ENCODE data around the gene SCN3B.
"Not testable (repeated sequence)": the region's sequence is repeated elsewhere in the genome, so short reads cannot be mapped to it uniquely, and the experiment has no call there.

The SCN3B gene

GRCh38 chr11:123654566-123655081 is at the start of gene SCN3B:
SCN3B (minus strand) TSS chr11:123654624; CDS start chr11:123653801, 823 bp downstream.
- DNase-seq: no peak

- DNase-seq: no peak
Observed at GRCh38 chr11:123702696-123703095, 48.3 kb upstream of the SCN3B start.

- no peak for DNase-seq
Observed at GRCh38 chr11:123702139-123702538, 47.7 kb upstream of the SCN3B start.

GRCh38 chr11:123700772-123701171 is 46.3 kb upstream of the SCN3B start:
- no peak for DNase-seq

GRCh38 chr11:123698546-123699127 is 44.2 kb upstream of the SCN3B start:
- DNase-seq: no peak

DNA sequence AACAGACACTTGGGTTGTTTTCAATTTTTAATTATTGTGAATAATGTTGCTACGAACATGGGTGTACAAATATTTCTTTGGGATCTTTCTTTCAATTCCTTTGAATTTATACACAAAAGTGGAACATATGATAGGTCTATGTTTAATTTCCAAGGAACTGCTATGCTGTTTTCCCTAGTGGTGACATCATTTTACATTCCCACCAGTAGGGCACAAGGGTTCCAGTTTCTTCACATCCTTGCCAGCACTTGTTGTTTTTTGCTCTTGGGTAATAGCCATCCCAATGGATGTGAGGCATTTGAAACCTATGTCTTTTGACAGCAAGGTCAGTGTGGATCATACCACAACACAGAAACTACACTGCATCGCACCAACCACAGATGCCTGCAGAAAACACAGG is 41.8 kb upstream of the SCN3B start:
- DNase-seq: no peak

DNA sequence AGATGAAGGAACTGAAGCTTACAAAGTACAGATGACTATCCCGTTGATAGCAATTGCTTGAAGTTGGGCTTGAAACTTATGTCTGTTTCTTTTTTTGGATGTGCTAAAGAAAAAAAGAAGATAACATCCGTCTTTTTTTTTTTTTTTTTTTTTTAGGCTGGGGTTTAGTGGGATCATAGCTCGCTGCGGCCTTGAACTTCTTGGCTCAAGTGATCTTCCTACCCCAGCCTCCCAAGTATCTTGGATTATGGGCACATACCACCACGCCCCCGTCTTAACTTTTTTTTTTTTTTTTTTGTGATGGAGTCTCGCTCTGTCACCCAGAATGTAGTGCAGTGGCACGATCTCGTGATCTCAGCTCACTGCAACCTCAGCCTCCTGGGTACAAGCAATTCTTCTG is 40.8 kb upstream of the SCN3B start:
- no peak for DNase-seq

DNA sequence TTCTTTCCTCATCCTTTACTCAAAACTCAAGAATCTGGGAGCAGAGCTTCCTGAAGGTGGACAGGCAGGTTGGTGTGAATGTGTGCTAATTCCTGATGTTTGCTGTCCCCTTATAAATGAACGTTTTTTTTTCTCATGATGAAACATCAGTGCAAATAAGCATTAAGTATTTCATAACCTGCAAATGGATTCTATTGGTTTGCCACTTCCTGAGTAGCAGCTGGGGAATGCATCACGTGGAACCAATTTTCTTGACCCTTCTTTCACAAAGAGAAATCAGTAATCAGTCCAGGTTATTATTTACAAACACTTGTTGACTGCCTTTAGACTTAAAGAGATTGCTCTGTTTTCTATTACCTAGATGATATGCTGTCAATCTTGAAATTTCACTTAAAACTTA is 40.1 kb upstream of the SCN3B start:
- DNase-seq: no peak

DNA sequence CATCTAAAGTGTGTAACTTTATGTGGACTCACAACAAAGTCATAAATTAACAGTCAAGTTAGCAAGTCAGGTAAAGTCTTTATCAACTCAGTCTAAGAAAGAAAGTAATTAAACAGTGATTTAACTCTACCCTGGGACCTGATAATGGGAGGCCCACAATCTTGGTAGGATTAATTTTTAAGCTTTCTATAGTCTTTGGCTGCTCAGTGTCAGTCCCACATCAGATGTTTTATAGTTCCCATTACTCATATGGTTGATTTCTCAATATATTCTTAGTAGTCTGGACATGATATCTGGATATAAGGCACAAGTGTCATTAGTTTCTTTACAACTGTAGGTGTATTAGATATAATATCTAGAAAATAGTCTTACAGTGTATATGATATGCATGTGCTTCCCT is 38.5 kb upstream of the SCN3B start:
- no peak for DNase-seq

- DNase-seq: no peak
Observed at GRCh38 chr11:123690485-123690884, 36.1 kb upstream of the SCN3B start.

DNA sequence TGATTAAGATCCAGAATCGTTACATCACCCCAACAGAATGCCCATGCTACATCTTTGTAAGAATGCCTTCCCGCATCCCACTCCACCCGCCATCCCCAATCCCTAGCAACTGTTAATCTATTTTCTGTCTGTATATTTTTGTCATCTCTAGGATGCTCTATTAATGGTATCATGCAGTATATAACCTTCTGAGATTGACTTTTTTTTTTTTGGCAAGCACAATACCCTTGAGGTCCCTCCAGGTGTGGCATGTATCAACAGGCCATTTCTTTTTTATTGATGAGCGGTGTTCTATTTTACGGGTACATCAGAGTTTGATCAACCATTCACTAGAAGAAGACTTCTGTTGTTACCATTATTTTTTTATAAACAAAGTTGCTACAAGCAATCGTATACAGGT is 30.2 kb upstream of the SCN3B start:
- DNase-seq: no peak

- no peak for DNase-seq
Observed at GRCh38 chr11:123683428-123684170, 29.2 kb upstream of the SCN3B start.

DNA sequence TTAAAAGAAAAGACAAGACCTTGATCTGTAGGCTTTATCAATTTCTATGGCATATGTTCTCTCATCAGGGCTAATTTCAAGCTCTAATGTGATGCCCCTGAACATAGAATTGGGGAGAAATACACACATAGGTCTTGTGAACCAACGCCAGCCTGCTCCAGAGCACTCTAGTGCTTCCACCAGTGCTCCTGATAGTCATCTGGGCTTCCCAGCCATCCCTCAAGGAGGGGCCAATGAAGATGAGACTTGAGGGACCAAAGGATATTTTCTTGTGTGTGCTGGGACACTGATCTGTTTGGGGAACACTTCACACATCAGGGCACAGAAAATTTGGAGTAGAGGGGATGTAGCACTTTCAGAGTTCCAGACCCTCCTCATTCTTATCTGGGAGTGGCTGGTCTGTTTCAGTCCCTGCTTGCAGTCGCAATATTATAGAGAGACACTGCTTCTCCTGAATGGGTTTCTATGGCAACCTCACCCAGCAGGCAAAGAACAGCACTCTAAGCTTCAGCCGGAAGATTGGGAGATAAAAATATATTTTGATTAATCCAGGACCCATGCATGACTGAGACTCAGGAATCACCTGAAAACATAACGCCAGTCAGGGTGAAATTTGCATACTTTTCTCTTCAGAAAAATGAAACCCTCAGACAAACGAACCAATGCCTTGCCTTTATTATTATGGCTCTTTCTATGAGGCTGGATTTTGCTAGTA is 28.4 kb upstream of the SCN3B start:
- no peak for DNase-seq

DNA sequence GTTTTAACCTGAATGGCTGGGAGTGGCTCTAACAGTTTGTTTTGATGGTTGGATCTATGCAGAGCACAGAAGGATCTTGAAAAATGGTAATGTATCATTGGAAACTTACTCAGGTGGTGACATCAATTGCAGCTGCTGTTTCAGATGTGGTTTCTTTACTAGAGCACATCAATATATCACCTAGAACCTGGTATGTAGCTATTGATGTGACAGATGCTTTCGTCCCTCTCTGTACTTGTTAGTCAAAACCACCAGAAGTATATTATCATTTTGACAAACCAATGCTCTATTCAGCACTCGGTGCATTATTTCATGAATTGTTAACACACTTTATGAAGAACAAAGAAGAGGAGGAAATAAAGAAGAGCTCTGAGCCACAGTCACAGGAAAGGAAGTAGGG is 26.6 kb upstream of the SCN3B start:
- DNase-seq: no peak

DNA sequence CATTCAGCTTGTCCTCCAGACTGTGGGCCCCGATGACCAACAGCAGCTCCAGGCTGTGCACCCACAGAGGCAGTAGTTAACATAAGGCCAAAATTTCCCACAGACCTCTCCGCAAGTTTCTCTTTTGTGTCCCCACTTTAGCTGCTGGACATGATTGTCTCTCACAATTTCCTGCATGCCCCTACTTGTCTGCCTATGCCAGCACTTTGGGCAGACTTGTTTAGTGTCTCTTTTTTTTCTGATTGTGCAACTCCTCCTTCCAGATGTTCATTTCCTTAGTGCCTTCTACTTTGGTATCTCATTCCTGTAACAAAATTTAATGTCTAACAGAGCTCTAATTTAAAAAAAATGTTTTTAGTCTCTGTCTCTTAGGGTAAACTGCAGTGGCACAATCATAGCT is 23.8 kb upstream of the SCN3B start:
- no peak for DNase-seq

GRCh38 chr11:123677510-123677909 is 23.1 kb upstream of the SCN3B start:
- no peak for DNase-seq

DNA sequence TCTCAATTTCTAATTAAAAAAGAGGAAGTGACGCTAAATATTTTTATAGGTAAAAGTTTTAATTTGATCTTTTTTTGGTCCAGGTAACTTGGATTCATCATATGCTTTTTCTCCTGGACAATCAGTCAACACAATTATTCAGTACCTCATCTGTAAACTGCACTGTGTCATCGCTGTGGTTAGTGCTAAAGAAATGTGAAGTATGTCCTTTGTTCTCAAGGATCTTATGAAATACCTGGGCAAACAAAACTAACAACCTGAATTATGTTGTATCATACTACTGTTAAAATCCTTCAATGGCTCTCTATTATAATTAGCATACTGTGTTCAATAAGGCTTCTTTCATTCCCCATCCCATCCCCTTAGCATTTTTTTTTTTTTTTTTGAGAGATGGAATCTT is 19.9 kb upstream of the SCN3B start:
- DNase-seq: no peak

DNA sequence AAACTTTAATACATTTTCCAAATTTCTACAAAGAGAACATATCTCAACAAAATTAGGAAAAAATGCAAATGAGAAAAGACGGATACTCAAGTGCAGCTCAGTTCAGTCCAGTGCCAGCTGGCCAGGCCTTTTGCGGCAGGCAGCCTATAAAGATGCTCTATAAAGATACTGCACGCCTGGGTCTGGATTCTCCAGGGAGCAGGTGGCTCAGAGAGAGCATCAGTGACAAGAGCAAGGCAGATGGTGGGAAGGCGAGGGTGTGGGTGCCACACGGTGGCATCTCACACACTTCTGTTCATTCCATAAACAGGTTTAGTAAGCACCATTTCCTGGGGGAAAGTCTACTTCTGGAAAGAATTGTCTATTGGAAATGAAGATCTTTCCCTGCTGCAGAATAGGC is 18.1 kb upstream of the SCN3B start:
- no peak for DNase-seq

DNA sequence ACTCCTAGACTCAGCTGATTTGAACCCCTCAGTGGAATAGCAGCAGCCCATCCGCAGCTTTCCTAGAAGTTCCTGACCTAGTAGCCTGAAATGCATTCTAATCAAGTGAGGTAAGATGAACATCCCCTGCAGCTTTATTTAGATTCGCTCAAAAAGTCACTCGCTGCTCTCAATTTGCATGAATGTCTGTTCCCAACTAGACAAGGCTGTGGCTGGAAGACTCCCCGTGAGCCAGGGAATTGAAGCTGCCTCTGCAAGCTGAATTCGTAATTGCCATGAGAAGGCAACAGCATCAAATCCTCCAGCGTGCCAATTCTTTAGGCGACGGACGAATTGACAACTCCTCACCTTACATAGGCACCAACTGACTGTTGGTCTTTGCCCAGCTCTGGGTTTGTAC is 17.1 kb upstream of the SCN3B start:
- no peak for DNase-seq

GRCh38 chr11:123670081-123670480 is 15.7 kb upstream of the SCN3B start:
- no peak for DNase-seq

GRCh38 chr11:123665306-123665705 is 10.9 kb upstream of the SCN3B start:
- DNase-seq: no peak

DNA sequence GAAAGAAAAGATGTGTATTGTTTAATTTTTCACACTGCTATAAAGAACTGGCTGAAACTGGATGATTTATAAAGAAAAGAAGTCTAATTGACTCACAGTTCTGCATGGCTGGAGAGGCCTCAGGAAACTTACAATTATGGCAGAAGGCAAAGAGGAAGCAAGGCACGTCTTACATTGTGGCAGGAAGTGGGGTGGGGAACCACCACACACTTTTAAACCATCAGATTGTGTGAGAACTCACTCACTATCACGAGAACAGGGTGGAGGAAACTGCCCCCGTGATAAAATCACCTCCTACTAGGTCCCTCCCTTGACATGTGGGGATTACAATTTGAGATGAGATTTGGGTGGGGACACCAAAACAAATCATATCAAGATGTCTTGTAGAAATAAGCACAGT is 5.5 kb upstream of the SCN3B start:
- DNase-seq: not testable (repeated sequence)

DNA sequence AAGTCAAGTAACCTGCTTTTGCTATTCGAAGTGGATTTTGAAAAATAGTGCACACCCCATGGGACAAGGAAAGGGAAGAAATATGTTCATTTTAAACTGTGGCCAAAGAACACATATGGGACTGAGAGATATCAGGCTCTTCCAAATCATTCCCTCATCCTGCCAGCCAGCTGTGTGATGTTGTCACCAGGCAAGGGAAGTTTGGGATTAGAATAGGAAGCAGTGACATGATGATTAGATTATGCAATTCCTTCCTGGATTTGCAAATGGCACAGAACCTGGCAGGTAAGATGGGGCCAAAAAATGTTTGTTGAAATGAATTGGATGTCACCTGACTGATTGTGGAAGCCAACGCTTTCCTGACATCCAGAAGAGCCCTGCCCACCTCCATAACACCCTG is 4.9 kb upstream of the SCN3B start:
- no peak for DNase-seq

Data from SIG-M5 (cell line).